K562 (cell line): ENCODE results near the gene SNX9. TPM values are rescaled to one million over a fixed set of nuclear protein-coding genes. Genes with fewer than 3 reads are reported as not detected.

ENCODE experiments used
- CBX8 ChIP-seq: fragments of 200-600 bp; sonication (generic); IDR thresholded peaks from 2 replicates; pipeline ENCODE4 v1.6.1; 2012; ENCODE audit warnings: borderline replicate concordance, mixed run types, low read depth, mild to moderate bottlenecking, moderate library complexity, mixed read lengths, low read length, control low read depth, inconsistent platforms; ENCODE audit not compliant: poor library complexity, severe bottlenecking; ENCODE audit errors: extremely low read depth
- CSDE1 ChIP-seq, 2 experiments: fragments of 450-650 bp; IDR thresholded peaks; 2 replicates each; pipeline ENCODE4 v1.6.1; 2016; ENCODE audit warnings: mild to moderate bottlenecking in 1 of 2
- CUX1 ChIP-seq: fragments of 200-800 bp; sonication (Bioruptor generic); IDR thresholded peaks from 2 replicates; pipeline ENCODE4 v1.6.1; 2016; ENCODE audit warnings: missing genetic modification characterization, missing compliant biosample characterization
- IFI16 ChIP-seq: fragments of 250-450 bp; sonication (Bioruptor Pico); IDR thresholded peaks from 2 replicates; pipeline ENCODE4 v2.1.2; 2022; ENCODE audit warnings: mild to moderate bottlenecking, inconsistent platforms
- KDM4B ChIP-seq, 2 experiments: fragments of 450-650 bp in 1 of 2; sonication (generic) in 1 of 2; IDR thresholded peaks; 2 replicates each; pipeline ENCODE4 v1.6.1; 2016 to 2017; ENCODE audit warnings: borderline replicate concordance in 2 of 2, antibody characterized with exemption in 1 of 2, low read depth in 1 of 2, mild to moderate bottlenecking in 1 of 2
- MEF2A ChIP-seq: IDR thresholded peaks from 2 replicates; pipeline ENCODE4 v1.6.1; 2011; ENCODE audit warnings: low read depth, mild to moderate bottlenecking, low read length, moderate library complexity; ENCODE audit not compliant: control insufficient read depth
- SP1 ChIP-seq: sonication (generic); formaldehyde crosslinking; IDR thresholded peaks from 2 replicates; pipeline ENCODE4 v1.8.1; 2022; ENCODE audit warnings: mild to moderate bottlenecking, missing genetic modification reagents
- TFE3 ChIP-seq: fragments of 450-650 bp; formaldehyde crosslinking; IDR thresholded peaks from 2 replicates; pipeline ENCODE4 v1.4.0; 2020; ENCODE audit warnings: mild to moderate bottlenecking, mixed read lengths
- ZNF277 ChIP-seq: fragments of 250-450 bp; sonication (Bioruptor Pico); IDR thresholded peaks from 2 replicates; pipeline ENCODE4 v1.8.0; 2022; ENCODE audit warnings: inconsistent platforms, mild to moderate bottlenecking, moderate library complexity, borderline replicate concordance
- ZNF347 ChIP-seq: fragments of 450-650 bp; formaldehyde crosslinking; IDR thresholded peaks from 2 replicates; pipeline ENCODE4 v1.4.0; 2020; ENCODE audit warnings: low read depth, mild to moderate bottlenecking, moderate library complexity
- polyA plus RNA-seq, 8 experiments: library from polyadenylated mRNA; depleted of rRNA in 4 of 8; stranded (reverse) in 5 of 8; unstranded in 3 of 8; fragments of >200 nt; fragmentation: Nextera tagmentation in 2 of 8; fragmentation: Illumina TruSeq in 1 of 8; extraction: Ambion mirVana in 2 of 8; extraction: Trizol in 1 of 8; gene quantifications; 2 replicates each; pipeline versions ENCODE4 v1.2.1 to v1.2.3, GENCODE V29; 2011 to 2014; ENCODE audit warnings: inconsistent platforms in 1 of 8, missing spikeins in 1 of 8
- total RNA-seq, 7 experiments: library from RNA; depleted of rRNA in 6 of 7; stranded (reverse); fragments of >200 nt in 6 of 7; fragmentation: Illumina TruSeq in 2 of 7; extraction: Trizol in 2 of 7; gene quantifications; 2 replicates each; pipeline versions ENCODE4 v1.2.1 to v1.2.3, GENCODE V29; 2011 to 2021; ENCODE audit warnings: low replicate concordance in 1 of 7
- TF ChIP-seq, protein P1 (sequence below): fragments of 250-450 bp; sonication (Bioruptor Pico); IDR thresholded peaks from 2 replicates; pipeline ENCODE4 v1.9.0; 2021; ENCODE audit warnings: mild to moderate bottlenecking

The SNX9 gene
- total and polyA plus RNA-seq, 9 of the 15 experiments (the other 6 are each of a cell fraction or from before 2014, with no cell fraction given) = 6.0 to 81.7 (median 57.1) TPM

- TF ChIP-seq CBX8 = no peak
- TF ChIP-seq, protein P1, sequence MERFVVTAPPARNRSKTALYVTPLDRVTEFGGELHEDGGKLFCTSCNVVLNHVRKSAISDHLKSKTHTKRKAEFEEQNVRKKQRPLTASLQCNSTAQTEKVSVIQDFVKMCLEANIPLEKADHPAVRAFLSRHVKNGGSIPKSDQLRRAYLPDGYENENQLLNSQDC (CRISPR knock-in tag) = peak; percentile 11; the same call in 1 of the 2 replicates
- no peak for TF ChIP-seq CUX1 (CRISPR knock-in tag)
- no peak for TF ChIP-seq ZNF347
- TF ChIP-seq ZNF277 (CRISPR knock-in tag) = no peak
- TF ChIP-seq TFE3 (CRISPR knock-in tag) = no peak
- no peak for TF ChIP-seq KDM4B (IDR thresholded peaks at IDR 0.05; ENCODE audit: borderline replicate concordance in 2 of 2, low read depth in 1 of 2)
- TF ChIP-seq IFI16 = no peak
- no peak for TF ChIP-seq MEF2A
- TF ChIP-seq SP1 = no peak
- TF ChIP-seq CSDE1 (IDR thresholded peaks at IDR 0.05) = no peak
Observed at GRCh38 chr6:157841211-157841840, 18.3 kb downstream of the SNX9 start (continued).
